GM18909 (cell line): ENCODE data around the gene RFC3.

ENCODE experiments used
- ATAC-seq: cut with Tn5 transposase; IDR thresholded peaks from one replicate; pipeline ENCODE4 v1.9.1; 2021; ENCODE audit warnings: mild to moderate bottlenecking; ENCODE audit not compliant: unreplicated experiment, poor library complexity

RFC3 gene

GRCh38 chr13:33863188-33863789 is 45.3 kb downstream of the RFC3 start:
- ATAC-seq = no peak

DNA sequence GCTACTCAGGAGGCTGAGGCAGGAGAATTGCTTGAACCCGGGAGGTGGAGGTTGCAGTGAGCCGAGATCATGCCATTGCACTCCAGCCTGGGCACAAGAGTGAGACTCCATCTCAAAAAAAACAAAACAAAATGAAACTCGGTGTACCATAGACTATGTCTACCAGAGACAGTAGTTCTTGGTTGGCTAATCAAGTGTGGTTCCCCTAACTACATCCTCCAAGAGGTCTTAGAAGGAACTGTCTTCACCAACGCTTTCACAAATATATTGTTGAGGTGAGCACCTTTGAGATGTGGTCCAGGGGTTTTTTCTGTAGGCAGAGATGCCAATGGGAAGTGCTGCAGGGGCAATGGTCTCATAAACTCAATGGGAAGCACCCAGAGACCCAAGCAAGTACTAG is 48.0 kb downstream of the RFC3 start:
- peak; percentile 90 for ATAC-seq

DNA sequence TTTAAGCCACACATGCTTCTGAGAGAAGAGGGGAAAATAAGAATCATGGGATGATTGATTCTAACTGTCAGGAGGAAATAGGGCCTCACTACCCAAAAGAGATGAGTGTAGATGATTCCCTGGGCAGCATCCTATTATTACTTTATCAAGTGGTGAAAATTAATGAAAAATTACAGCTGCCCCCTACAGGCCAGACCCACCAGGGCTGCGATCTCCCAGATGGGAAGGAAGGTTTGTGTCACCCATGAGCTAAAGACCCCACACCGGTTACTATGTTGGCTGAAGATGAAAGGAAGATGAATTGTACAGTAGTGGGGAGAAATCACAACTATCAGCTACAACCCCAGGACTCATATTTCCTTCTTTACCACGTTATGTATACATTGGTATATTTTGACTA is 49.5 kb downstream of the RFC3 start:
- no peak for ATAC-seq

DNA sequence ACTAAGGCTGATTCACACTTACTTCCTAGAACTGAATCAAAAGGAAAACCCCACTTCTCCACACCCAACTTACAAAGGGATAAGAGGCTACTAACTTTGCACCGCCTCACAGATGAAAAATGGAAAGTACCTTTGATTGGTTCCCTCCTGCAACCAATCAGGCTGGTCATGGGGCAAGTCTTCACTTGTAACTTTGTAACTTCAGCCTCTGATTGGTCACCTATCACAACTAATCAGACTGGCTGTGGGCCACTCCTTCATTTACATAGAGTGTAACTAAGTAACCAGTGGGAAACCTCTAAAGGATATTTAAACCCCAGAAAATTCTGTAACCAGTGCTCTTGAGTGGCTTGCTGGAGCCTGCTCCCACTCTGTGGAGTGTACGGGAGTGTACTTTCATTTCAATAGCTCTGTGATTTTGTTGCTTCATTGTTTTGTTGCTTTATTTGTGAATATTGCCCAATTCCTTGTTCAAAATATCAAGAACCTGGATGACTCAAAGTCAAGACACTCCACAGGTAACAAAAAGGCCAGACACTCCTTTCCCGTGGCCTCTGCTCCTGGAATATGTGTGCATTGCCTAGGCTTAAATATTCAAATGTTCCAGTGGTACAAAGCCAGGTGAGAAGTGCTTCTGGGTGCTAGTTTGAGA is 50.5 kb downstream of the RFC3 start:
- no peak for ATAC-seq

DNA sequence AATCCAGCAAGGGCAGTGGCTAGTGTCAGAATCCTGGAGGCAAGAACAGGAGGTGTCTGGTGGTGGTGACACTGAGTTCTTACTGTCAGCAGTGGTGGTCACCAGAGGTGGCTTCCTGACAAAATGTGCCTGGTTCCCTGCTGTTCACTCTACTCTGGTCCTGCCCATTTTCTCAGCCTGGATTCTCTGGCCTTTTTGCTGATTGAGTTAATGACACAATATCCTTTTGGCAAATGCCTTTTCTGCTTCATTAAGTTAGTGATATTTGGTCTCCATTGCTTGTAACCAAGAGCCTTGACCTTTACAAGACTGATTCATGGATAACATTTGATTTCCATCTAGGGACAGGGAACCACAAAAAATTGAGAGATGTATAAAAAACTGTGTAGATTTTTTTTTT is 51.1 kb downstream of the RFC3 start:
- ATAC-seq = no peak

- no peak for ATAC-seq
These were observed 52.2 kb downstream of the RFC3 start for GRCh38 chr13:33870046-33870668.

DNA sequence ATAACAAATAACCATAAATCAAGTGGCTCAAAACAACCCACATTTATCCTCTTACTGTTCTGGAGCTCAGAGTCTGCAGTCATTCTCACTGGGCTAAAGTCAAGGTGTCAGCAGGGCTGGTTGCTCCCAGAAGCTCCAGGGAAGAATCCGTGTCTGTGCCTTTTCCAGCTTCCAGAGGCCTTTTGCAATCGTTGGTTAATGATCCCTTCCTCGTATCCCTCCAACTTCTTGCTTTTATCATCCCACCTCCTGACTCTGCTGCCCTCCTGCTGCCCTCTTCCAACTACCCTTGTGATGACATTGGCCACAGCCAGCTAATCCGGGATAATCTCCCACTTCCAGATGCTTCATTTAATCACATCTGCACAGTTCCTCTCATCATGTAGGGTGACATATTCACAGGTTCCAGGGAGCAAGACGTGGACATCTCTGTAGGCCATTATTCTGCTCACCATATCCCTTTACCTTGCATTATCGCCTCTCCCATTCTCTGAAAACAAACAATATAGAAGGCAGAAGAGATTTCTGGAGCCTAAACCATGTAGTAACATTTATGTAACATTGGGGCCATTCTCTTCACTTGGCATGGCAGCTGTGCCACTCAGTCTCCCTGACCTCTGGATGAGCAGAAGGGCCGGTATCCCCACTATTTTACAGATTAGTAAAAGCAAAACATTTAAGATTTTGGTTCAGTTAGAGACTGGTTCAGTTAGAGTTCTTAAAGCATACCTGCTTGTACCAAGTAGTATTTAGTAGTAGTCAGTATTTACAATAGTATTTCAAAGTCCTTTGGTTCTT is 53.5 kb downstream of the RFC3 start:
- no peak for ATAC-seq

GRCh38 chr13:33872005-33872351 is 54.0 kb downstream of the RFC3 start:
- ATAC-seq = no peak

DNA sequence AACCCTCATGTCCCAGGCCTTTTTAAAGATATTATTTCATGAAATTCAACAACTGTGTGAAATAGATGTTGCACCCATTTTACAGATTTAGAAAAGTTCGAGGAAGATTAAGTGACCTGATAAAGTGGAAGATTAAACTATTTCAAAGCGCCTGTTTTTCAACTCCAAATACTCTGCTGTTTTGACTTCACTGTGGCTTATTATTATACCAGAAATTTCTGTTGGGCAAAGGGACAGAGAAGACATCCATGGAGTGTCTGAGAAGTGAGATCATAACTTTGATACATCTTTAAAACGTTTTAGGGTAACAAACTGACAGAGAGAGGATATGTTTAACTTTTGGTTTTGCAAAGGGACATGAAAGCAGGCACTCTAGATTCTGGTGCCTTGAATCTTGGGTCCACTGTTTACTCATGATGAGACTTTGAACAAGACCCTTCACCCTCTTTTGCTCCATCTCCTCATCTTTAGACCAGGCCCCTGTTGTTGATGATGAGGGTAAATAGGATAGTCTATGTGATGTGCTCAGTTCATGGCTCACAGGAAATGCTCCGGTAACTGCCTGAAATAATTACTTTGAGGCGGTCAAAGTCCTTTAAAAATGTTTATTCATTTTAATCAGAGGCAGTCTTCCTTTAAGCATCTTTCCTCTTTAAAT is 55.4 kb downstream of the RFC3 start:
- ATAC-seq = no peak

DNA sequence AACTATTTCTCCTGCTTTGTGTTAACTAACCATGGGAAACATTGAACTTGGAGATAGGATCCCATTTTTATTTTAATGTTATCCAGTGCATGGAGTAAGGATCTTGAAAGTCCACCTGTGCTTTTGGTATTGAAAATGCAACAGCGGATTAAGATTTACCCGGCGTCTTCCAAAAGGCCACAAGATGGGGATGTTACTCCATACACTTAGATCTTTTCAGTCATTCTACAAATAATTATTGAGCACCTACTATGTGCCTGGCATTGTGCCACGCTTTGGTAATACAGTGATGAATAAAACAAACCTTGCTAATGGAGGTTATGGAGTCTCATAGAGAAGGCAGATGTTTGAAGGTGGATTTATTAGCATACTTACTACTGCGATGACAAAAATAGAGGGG is 56.9 kb downstream of the RFC3 start:
- ATAC-seq = no peak

DNA sequence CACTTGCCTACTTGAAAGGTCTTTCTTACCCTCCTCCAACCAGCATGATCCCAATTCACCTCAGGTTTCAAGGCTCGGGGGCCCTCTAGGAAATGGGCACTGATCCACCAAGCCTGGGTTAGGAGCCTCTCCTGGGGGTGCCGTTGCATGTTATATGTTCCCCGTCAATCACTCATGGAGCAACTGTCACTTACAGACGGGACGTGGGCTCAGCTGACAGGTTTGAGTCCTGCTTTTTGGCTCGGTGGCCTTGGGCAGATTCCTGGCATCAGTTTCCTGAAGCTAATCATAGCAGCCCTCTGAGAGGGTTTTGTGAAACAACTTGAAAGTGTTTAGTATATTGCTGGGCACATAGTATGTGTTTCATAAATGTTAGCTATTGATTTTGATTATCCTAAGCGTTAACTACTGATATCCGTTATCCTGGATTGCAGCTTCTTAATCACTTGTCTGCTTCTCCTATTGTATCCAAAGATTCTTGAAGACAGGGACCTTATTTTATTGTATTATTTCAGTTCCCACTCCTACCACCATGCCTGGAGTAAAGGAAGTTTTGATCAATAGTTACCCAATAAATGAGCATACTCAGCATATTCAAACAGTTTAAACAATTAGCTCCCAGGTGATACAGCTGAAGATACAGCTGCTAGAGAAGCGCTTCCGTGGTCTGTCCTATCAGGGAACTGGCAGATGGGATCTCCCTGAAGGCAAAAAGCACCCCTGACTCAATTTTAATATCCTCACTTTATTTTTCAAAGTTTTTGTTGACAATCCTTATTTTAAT is 57.9 kb downstream of the RFC3 start:
- ATAC-seq = no peak

- no peak for ATAC-seq
These were observed 58.9 kb downstream of the RFC3 start for GRCh38 chr13:33876716-33877394.

GRCh38 chr13:33879118-33879517 is 61.2 kb downstream of the RFC3 start:
- ATAC-seq = no peak

DNA sequence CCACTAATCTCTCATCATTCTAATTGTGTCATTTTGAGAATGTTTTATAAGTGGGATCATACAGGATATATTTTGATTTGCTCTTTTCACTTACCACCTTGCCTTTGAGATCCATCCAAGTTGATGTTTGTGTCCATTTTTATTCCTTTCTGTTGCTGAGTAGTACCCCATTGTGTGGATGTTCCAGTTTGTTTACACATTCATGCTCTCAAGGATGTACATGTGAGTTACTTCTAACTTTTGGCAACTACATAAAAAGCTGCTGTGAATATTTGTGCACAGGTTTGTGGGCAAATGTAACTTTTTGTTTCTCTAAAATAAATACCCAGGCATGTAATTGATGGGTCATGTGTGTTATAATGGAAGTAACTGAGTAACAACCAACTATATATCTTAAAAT is 64.9 kb downstream of the RFC3 start:
- ATAC-seq = no peak

DNA sequence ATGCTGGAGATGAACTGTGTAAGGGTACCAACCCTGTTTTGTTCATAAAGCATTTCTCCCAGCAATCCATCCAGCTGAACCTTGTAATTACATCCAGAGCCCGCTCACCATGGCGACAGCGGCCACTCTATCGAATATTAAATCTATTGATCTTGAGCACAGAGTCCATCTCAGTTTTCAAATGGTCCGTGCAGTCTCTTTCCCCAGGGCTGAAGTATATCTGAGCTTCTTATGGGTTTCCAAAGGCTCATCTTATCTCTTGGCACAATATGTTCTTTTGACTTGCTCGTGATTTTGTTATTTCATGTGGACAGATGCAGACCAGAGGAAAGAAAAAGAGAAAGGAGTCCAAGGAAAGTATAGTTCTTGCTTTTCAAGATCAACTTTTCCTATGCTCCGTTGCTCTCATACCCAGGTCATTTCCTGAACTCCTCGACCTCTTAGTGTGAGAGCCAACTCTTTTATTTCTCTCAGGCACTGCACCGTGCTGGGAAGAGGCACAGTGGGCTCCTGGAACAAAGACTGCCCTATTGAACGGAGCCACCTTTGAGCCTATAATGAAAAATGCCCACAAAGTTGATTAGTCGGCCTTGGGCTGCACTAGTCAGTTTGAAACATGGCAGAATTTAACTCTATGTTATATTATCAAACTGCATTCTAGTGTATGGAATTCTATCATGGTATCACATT is 66.7 kb downstream of the RFC3 start:
- ATAC-seq = no peak
